ACC112 (cell line): Measurements from ENCODE around the gene PJVK.

Experiments used
- H2AFZ ChIP-seq: fragments of 200-600 bp; sonication (generic); one replicate; pipeline ENCODE4 v1.6.0; 2017; ENCODE audit warnings: antibody characterized with exemption, low read length; ENCODE audit not compliant: unreplicated experiment
- H3K27ac ChIP-seq: fragments of 200-600 bp; sonication (generic); 2 replicates; pipeline ENCODE4 v1.5.1; 2014; ENCODE audit warnings: low read depth, mild to moderate bottlenecking, antibody characterized with exemption, low read length, moderate library complexity
- H3K27me3 ChIP-seq: fragments of 200-600 bp; sonication (generic); 2 replicates; pipeline ENCODE4 v1.6.1; 2014; ENCODE audit warnings: mild to moderate bottlenecking, antibody characterized with exemption, low read length, moderate library complexity, mixed read lengths; ENCODE audit not compliant: insufficient read depth
- H3K36me3 ChIP-seq: fragments of 200-600 bp; sonication (generic); 2 replicates; pipeline ENCODE4 v1.6.1; 2016; ENCODE audit warnings: mild to moderate bottlenecking, antibody characterized with exemption, low read length, moderate library complexity, mixed read lengths; ENCODE audit not compliant: insufficient read depth
- H3K4me1 ChIP-seq: fragments of 200-600 bp; sonication (generic); one replicate; pipeline ENCODE4 v1.6.1; 2016; ENCODE audit warnings: low read length, mixed read lengths; ENCODE audit not compliant: insufficient read depth, unreplicated experiment, control insufficient read depth
- H3K4me3 ChIP-seq: fragments of 200-600 bp; sonication (generic); 2 replicates; pipeline ENCODE4 v1.5.1; 2014; ENCODE audit warnings: mild to moderate bottlenecking, low read depth, low read length
- H3K79me2 ChIP-seq: fragments of 200-600 bp; sonication (generic); one replicate; pipeline ENCODE4 v1.6.0; 2016; ENCODE audit warnings: low read length; ENCODE audit not compliant: control insufficient read depth, unreplicated experiment, insufficient read depth

PJVK gene

DNA sequence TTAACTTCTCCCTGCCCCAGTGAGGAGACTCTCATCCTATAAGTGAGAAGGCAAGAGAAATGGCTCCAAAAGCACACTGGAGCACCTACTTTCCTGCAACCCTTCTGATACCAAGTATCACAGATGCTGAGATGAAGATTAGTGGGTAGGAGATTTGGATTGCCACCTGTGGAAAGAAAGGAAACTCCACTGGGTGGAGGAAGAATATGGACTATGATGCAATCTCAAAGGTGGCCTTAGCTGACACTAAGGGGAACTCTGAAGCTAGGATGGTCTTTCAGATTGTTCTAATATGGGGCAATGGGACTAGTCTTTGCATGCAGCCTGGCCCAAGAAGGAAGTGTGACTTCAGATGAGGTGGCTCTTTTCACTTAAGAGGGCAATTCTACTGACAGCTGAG lies 21.8 kb upstream of the PJVK start:
- Histone ChIP-seq H3K79me2 (peaks cover 26% of the 10 kb centered on the region), H3K27ac (no peak overlapping the region), H3K27me3 (no peaks in the 10 kb centered on the region), H3K4me3 (no peak overlapping the region), H2AFZ (no peak overlapping the region), H3K36me3 (peaks cover 45% of the 10 kb centered on the region), H3K4me1 (no peaks in the 10 kb centered on the region)

DNA sequence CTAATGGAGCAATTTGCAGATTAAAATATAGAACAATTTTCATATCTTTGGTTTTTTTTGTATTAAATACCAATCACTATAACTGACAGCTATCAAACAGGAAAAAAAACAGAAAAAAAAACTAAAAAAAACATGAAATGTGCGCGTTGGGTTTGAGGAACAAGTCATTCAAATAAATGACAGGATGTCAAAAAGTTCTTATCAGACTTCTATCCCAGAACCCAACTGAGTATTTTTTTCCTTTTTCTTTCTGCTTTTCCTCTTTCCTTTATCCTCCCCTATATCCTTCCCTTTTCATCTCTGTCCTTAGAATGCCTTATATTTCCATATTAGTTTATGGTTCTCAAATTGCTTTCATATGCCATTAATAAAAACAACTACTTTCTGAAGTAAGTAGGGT lies 14.5 kb upstream of the PJVK start:
- Histone ChIP-seq H3K36me3 (peaks cover 28% of the 10 kb centered on the region), H3K4me3 (no peak overlapping the region), H3K4me1 (no peaks in the 10 kb centered on the region), H3K27me3 (no peaks in the 10 kb centered on the region), H2AFZ (no peak overlapping the region), H3K27ac (no peak overlapping the region), H3K79me2 (no peaks in the 10 kb centered on the region)

DNA sequence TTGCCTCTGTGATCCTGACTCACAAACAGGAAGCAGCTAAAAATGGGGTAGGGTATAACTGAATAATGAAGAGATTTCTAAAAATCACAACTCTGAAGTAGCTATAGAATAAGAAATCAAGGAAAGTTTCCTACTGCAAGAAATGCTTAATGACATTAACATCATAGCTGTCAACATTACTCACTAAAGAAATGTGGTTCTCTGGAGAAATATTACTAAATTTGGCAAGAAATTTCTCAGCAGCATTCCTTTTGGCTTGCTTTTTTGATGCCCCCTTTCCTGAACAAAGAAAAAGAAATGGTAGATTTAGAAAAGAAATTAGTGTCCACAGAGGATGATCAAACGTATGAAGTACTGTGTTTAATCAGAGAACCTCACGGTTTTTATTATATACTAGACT lies 9.8 kb upstream of the PJVK start:
- Histone ChIP-seq H3K4me3 (no peak overlapping the region), H3K79me2 (no peaks in the 10 kb centered on the region), H3K4me1 (no peaks in the 10 kb centered on the region), H3K27ac (no peak overlapping the region), H2AFZ (no peak overlapping the region), H3K36me3 (peaks cover 38% of the 10 kb centered on the region), H3K27me3 (no peaks in the 10 kb centered on the region)

DNA sequence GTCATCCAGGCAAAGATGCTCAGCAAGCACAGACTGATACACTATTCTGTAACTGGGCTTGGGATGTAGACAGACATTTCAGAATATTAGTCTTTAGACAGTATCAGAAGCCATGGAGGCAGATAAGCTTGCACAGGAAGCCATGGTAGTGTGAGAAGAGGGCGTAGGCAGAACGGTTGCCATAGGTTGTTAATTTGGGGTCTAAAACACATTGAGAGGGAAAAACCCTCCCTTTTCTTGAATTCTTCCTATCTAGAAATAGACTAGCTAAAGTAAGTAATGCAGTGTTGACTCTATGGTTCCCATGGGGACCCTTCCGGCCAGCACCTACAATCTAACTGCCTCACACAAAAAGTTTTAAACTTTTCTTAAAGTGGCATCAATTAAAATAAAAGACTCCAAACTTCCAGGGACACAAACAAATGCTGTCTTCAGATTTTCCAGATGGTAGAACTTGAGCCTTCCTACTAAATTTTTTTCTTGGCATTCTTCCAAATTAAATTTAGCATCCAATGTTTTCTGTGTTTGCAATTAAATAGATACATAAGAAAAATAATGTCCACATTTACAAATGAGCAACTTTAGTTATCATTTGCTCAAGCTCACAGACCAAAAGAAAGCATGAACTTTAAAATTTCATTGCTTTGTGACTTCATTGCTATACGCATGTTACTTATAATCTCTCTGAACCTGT lies 2.1 kb upstream of the PJVK start:
- Histone ChIP-seq H3K79me2 (peaks cover 28% of the 10 kb centered on the region), H3K4me1 (peaks cover 13% of the 10 kb centered on the region), H3K27ac (no peak overlapping the region), H2AFZ (no peak overlapping the region), H3K36me3 (peaks cover 17% of the 10 kb centered on the region; the same call in 1 of the 2 replicates), H3K27me3 (no peaks in the 10 kb centered on the region), H3K4me3 (peak overlapping the region; percentile 82)

DNA sequence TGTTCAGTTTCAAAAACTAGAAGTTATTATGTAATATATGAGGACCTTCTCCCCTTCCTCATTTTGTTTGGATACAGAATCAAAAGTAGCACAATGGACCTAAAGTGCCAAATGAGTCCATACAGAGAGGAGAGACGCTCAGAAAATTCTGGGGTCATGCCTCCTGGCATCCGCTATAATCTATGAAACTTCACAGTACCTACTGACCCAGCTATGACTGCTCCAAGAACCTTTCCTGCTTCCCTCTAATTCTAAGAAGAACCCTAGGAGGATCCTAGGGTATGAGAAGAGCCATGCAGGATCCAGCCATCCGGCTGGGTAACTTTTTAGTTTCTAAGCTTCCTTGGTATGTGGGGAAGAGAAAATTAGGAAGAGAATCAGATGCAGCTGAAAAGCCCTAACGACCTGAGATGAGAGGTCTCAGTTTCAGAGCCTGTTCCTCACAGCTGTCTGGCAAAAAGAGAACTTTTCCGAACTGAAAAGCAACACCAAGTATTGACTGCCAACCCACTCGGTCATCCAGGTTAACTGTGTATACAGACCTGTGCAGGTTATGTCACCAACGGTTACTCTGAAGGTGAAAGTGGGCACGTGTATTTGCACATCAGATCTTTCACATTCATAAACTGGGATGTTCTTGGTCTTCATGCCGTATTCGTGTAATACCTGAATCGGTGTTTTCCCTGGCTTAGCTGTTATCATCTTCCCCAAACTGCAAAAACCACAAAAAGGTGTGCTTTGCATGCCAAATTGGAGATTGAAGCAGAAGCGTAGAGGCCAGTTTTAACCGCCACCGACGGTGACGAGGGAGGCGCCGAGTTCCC lies 1.3 kb upstream of the PJVK start:
- Histone ChIP-seq H3K27me3 (no peaks in the 10 kb centered on the region), H3K4me1 (peaks cover 13% of the 10 kb centered on the region), H2AFZ (peak overlapping the region; percentile 98), H3K79me2 (peaks cover 28% of the 10 kb centered on the region), H3K4me3 (peak overlapping the region; percentile 82), H3K27ac (peak overlapping the region; percentile 83; the same call in 1 of the 2 replicates), H3K36me3 (peaks cover 11% of the 10 kb centered on the region; the same call in 1 of the 2 replicates)

DNA sequence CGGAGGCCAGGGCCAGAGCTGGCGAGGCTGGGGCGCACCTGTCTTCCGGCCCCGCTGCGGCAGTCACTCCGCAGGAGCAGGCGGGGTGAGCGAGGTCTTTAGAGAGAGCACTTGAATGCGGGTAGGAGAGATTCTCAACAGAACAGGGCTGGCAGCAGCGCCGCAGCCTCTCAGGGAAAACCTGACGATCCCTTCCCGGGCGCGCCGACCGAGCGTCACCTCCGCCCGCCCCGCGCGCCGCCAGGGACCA lies 729 bp upstream of the PJVK start:
- H3K4me3 ChIP-seq, result peak overlapping the region; percentile 82
- H2AFZ ChIP-seq, result peak overlapping the region; percentile 98
- peaks cover 28% of the 10 kb centered on the region for H3K79me2 ChIP-seq
- peaks cover 6% of the 10 kb centered on the region; the same call in 1 of the 2 replicates for H3K36me3 ChIP-seq
- H3K27me3 ChIP-seq, result no peaks in the 10 kb centered on the region
- H3K4me1 ChIP-seq, result peaks cover 13% of the 10 kb centered on the region
- H3K27ac ChIP-seq, result peak overlapping the region; percentile 83; the same call in 1 of the 2 replicates

DNA sequence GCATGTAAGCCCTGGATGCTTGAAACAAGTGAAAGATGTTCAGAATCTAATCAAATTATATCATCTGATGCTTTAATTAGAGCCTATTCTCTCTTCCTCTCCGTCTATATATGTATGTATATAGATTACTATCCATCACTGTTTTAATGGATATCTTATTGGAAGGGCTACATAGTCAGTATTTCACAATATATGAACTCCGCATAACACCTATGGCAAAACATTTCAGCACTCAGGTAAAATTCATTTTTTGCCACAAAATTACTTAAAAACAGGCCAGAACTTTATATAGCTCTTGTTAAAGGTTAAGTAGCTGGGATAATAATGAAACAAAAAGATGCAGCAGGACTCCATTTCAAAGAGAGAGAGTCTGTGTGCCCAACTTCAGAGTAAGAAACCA lies 1.2 kb downstream of the PJVK start:
- peak overlapping the region; percentile 21 for H2AFZ ChIP-seq
- H3K79me2 ChIP-seq, result peaks cover 28% of the 10 kb centered on the region
- peaks cover 13% of the 10 kb centered on the region for H3K4me1 ChIP-seq
- H3K36me3 ChIP-seq, result no peaks in the 10 kb centered on the region
- no peak overlapping the region for H3K27ac ChIP-seq
- H3K27me3 ChIP-seq, result no peaks in the 10 kb centered on the region
- peak overlapping the region; percentile 82; the same call in 1 of the 2 replicates for H3K4me3 ChIP-seq

DNA sequence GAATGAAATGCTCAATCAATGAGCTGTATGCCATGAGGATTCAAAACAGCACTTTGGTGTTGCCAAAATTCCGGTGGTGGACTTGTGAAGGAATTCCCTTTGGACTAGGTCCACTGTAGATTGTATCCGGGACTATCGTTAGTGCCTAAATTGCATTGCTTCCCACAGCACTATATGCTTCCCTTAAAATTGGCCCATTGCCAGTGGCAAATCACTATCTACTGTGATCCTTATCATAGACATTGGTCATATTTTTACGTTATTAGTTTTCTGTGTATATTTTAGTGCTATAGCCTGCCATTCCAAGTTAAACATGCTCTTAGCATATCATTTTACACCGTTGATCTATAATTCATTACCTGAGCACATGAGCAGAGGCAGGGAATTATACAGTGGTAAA lies 1.7 kb downstream of the PJVK start:
- no peak overlapping the region for H3K4me3 ChIP-seq
- H3K27me3 ChIP-seq, result no peaks in the 10 kb centered on the region
- H3K79me2 ChIP-seq, result peaks cover 27% of the 10 kb centered on the region
- peaks cover 13% of the 10 kb centered on the region for H3K4me1 ChIP-seq
- H3K27ac ChIP-seq, result no peak overlapping the region
- H3K36me3 ChIP-seq, result no peaks in the 10 kb centered on the region
- H2AFZ ChIP-seq, result no peak overlapping the region

DNA sequence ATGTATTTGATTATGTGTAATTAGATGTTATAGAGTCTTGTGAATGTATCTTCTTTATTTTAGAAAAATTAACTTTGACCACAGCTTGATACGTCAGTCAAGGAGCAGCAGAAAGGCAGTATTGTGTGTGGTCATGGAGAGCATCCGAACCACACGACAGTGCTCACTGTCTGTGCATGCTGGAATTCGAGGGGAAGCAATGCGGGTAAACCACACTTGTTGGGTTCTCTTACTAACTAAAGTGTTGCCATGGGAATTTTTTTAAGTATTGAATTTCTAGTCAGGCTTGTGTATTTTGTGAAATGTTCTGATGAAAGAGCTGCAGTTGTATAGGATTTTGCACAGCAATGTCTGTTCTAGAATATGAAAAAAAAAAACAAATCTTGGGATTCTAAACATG lies 4.8 kb downstream of the PJVK start:
- Histone ChIP-seq H3K27me3 (no peaks in the 10 kb centered on the region), H3K27ac (no peak overlapping the region), H3K36me3 (no peaks in the 10 kb centered on the region), H3K4me1 (peaks cover 3% of the 10 kb centered on the region), H3K4me3 (no peak overlapping the region), H3K79me2 (no peaks in the 10 kb centered on the region), H2AFZ (no peak overlapping the region)

DNA sequence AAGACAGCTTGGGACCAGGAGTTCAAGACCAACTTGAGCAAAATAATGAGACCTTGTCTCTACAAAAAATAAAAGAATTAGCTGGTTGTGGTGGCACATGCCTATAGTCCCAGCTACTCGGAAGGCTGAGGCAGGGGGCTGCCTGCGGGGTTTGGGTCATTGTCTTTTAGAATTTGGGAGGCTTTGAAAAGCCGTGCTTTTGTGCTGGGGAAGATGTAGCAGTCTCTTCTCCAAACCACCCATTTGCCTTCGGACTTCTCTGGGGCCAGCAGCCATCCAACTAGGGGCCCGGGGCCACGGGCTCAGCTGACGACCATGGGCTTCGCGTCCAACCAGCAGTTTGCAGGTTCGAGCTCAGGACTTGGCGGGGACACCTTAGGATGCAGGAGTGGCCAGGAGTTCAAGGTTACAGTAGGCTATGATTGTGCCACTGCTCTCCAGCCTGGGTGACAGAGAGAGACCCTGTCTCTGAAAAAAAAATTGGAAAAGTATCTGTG lies 6.3 kb downstream of the PJVK start:
- Histone ChIP-seq H3K79me2 (no peaks in the 10 kb centered on the region), H3K4me3 (no peak overlapping the region), H3K27me3 (no peaks in the 10 kb centered on the region), H3K4me1 (peaks cover 3% of the 10 kb centered on the region), H3K27ac (no peak overlapping the region), H3K36me3 (no peaks in the 10 kb centered on the region), H2AFZ (no peak overlapping the region)
